Measurements from ENCODE around the gene ADGRA1.

ADGRA1 gene

GRCh38 chr10:133156674-133157579 lies 69.2 kb downstream of the ADGRA1 start:
- H3K9ac ChIP-seq (ENCODE audit: low read length), result no peak overlapping the region
- no peak overlapping the region for H3K4me2 ChIP-seq (ENCODE audit: low read length)
- no peaks in the 10 kb centered on the region for H3K79me2 ChIP-seq (ENCODE audit: control insufficient read depth, insufficient read depth, low read length, poor library complexity)
- no peak overlapping the region for H2BK5ac ChIP-seq (ENCODE audit: low read depth, low read length, poor library complexity)
- H3K9me3 ChIP-seq (ENCODE audit: insufficient read depth, low read depth, low read length), result peaks cover 5% of the 10 kb centered on the region
- H4K8ac ChIP-seq (ENCODE audit: low read depth, low read length), result no peak overlapping the region
- WGBS (ENCODE audit: extremely low coverage, insufficient coverage, insufficient read length), result 100% methylated on average over 1 of the region's 24 CpGs
- no peak overlapping the region for H3K14ac ChIP-seq (ENCODE audit: low read length)
- no peaks in the 10 kb centered on the region for H3K79me1 ChIP-seq (ENCODE audit: low read length)
- H2AK5ac ChIP-seq (ENCODE audit: low read length), result no peak overlapping the region
- no peak overlapping the region for H3K27ac ChIP-seq (ENCODE audit: low read depth, low read length)
- peaks cover 0 to 11% of the 10 kb centered on the region in 2 experiments for H3K4me1 ChIP-seq (ENCODE audit: control insufficient read depth in 1 of 2, insufficient read depth in 2 of 2, low read length in 2 of 2)
- H3K23ac ChIP-seq (ENCODE audit: low read length), result no peak overlapping the region
- H4K91ac ChIP-seq (ENCODE audit: low read depth, low read length), result no peak overlapping the region
- no peak overlapping the region for H2AFZ ChIP-seq (ENCODE audit: insufficient read depth, low read length, poor library complexity)
- no peak overlapping the region for H3K4ac ChIP-seq (ENCODE audit: low read depth, low read length)
- no peak overlapping the region for H2BK12ac ChIP-seq (ENCODE audit: low read length)
- no peak overlapping the region for H3K18ac ChIP-seq (ENCODE audit: low read length)
- H4K12ac ChIP-seq (ENCODE audit: low read depth, low read length), result no peak overlapping the region
- H3K27me3 ChIP-seq (ENCODE audit: insufficient read depth, low read length), result peaks cover 2% of the 10 kb centered on the region
- peak in 1 of 2 donors; percentile 21 for DNase-seq
- no peaks in the 10 kb centered on the region for H3K36me3 ChIP-seq (ENCODE audit: control insufficient read depth in 1 of 2, insufficient read depth in 2 of 2, low read length in 2 of 2)
- H2BK120ac ChIP-seq (ENCODE audit: insufficient read depth, low read length, poor library complexity), result no peak overlapping the region
- H3K4me3 ChIP-seq (ENCODE audit: low read depth, low read length), result no peak overlapping the region

- no peak overlapping the region for H2AFZ ChIP-seq (ENCODE audit: insufficient read depth, low read length, poor library complexity)
- no peaks in the 10 kb centered on the region for H3K79me2 ChIP-seq (ENCODE audit: control insufficient read depth, insufficient read depth, low read length, poor library complexity)
- no peak overlapping the region for H3K27ac ChIP-seq (ENCODE audit: low read depth, low read length)
- no peak overlapping the region for H3K9ac ChIP-seq (ENCODE audit: low read length)
- no peak overlapping the region for H3K23ac ChIP-seq (ENCODE audit: low read length)
- no peak overlapping the region for H3K18ac ChIP-seq (ENCODE audit: low read length)
- no peak overlapping the region for H2BK120ac ChIP-seq (ENCODE audit: insufficient read depth, low read length, poor library complexity)
- no peak overlapping the region for H2AK5ac ChIP-seq (ENCODE audit: low read length)
- H3K14ac ChIP-seq (ENCODE audit: low read length), result no peak overlapping the region
- no peak overlapping the region for H3K4me2 ChIP-seq (ENCODE audit: low read length)
- peaks cover 2% of the 10 kb centered on the region for H3K27me3 ChIP-seq (ENCODE audit: insufficient read depth, low read length)
- H3K4me1 ChIP-seq (ENCODE audit: control insufficient read depth in 1 of 2, insufficient read depth in 2 of 2, low read length in 2 of 2), result peaks cover 0 to 11% of the 10 kb centered on the region in 2 experiments
- no peak overlapping the region for H4K12ac ChIP-seq (ENCODE audit: low read depth, low read length)
- no peak overlapping the region for H3K4me3 ChIP-seq (ENCODE audit: low read depth, low read length)
- H3K36me3 ChIP-seq (ENCODE audit: control insufficient read depth in 1 of 2, insufficient read depth in 2 of 2, low read length in 2 of 2), result no peaks in the 10 kb centered on the region
- H4K8ac ChIP-seq (ENCODE audit: low read depth, low read length), result no peak overlapping the region
- H3K9me3 ChIP-seq (ENCODE audit: insufficient read depth, low read depth, low read length), result peaks cover 5% of the 10 kb centered on the region
- DNase-seq, result no peak
- no CpG with 5 or more reads among the region's 34 CpGs for WGBS (ENCODE audit: extremely low coverage, insufficient coverage, insufficient read length)
- H4K91ac ChIP-seq (ENCODE audit: low read depth, low read length), result no peak overlapping the region
- H3K79me1 ChIP-seq (ENCODE audit: low read length), result no peaks in the 10 kb centered on the region
- no peak overlapping the region for H2BK12ac ChIP-seq (ENCODE audit: low read length)
- H2BK5ac ChIP-seq (ENCODE audit: low read depth, low read length, poor library complexity), result no peak overlapping the region
- H3K4ac ChIP-seq (ENCODE audit: low read depth, low read length), result no peak overlapping the region
These were observed 70.1 kb downstream of the ADGRA1 start for GRCh38 chr10:133157662-133158436.

GRCh38 chr10:133158437-133158755 lies 70.7 kb downstream of the ADGRA1 start:
- Histone ChIP-seq H3K18ac (ENCODE audit: low read length) (no peak overlapping the region), H2AFZ (ENCODE audit: insufficient read depth, low read length, poor library complexity) (no peak overlapping the region), H3K14ac (ENCODE audit: low read length) (no peak overlapping the region), H3K9ac (ENCODE audit: low read length) (no peak overlapping the region), H2BK5ac (ENCODE audit: low read depth, low read length, poor library complexity) (no peak overlapping the region), H3K4ac (ENCODE audit: low read depth, low read length) (no peak overlapping the region), H4K12ac (ENCODE audit: low read depth, low read length) (no peak overlapping the region), H3K27me3 (ENCODE audit: insufficient read depth, low read length) (peaks cover 2% of the 10 kb centered on the region), H3K4me2 (ENCODE audit: low read length) (no peak overlapping the region), H3K79me2 (ENCODE audit: control insufficient read depth, insufficient read depth, low read length, poor library complexity) (no peaks in the 10 kb centered on the region), H4K8ac (ENCODE audit: low read depth, low read length) (no peak overlapping the region), H2AK5ac (ENCODE audit: low read length) (no peak overlapping the region), H4K91ac (ENCODE audit: low read depth, low read length) (no peak overlapping the region), H3K36me3 (ENCODE audit: control insufficient read depth in 1 of 2, insufficient read depth in 2 of 2, low read length in 2 of 2) (no peaks in the 10 kb centered on the region), H3K23ac (ENCODE audit: low read length) (no peak overlapping the region), H2BK12ac (ENCODE audit: low read length) (no peak overlapping the region), H2BK120ac (ENCODE audit: insufficient read depth, low read length, poor library complexity) (no peak overlapping the region), H3K79me1 (ENCODE audit: low read length) (no peaks in the 10 kb centered on the region), H3K4me1 (ENCODE audit: control insufficient read depth in 1 of 2, insufficient read depth in 2 of 2, low read length in 2 of 2) (peaks cover 0 to 11% of the 10 kb centered on the region in 2 experiments), H3K9me3 (ENCODE audit: insufficient read depth, low read depth, low read length) (peaks cover 5% of the 10 kb centered on the region), H3K4me3 (ENCODE audit: low read depth, low read length) (no peak overlapping the region), H3K27ac (ENCODE audit: low read depth, low read length) (no peak overlapping the region)
- no CpG with 5 or more reads among the region's 12 CpGs for WGBS (ENCODE audit: extremely low coverage, insufficient coverage, insufficient read length)
- no peak for DNase-seq

GRCh38 chr10:133158756-133159610 lies 71.3 kb downstream of the ADGRA1 start:
- Histone ChIP-seq H3K27me3 (ENCODE audit: insufficient read depth, low read length) (peaks cover 2% of the 10 kb centered on the region), H4K8ac (ENCODE audit: low read depth, low read length) (no peak overlapping the region), H3K36me3 (ENCODE audit: control insufficient read depth in 1 of 2, insufficient read depth in 2 of 2, low read length in 2 of 2) (no peaks in the 10 kb centered on the region), H3K4ac (ENCODE audit: low read depth, low read length) (no peak overlapping the region), H3K14ac (ENCODE audit: low read length) (no peak overlapping the region), H4K12ac (ENCODE audit: low read depth, low read length) (no peak overlapping the region), H3K4me3 (ENCODE audit: low read depth, low read length) (no peak overlapping the region), H3K79me1 (ENCODE audit: low read length) (no peaks in the 10 kb centered on the region), H2AFZ (ENCODE audit: insufficient read depth, low read length, poor library complexity) (no peak overlapping the region), H2AK5ac (ENCODE audit: low read length) (no peak overlapping the region), H3K23ac (ENCODE audit: low read length) (no peak overlapping the region), H3K4me2 (ENCODE audit: low read length) (no peak overlapping the region), H2BK120ac (ENCODE audit: insufficient read depth, low read length, poor library complexity) (no peak overlapping the region), H3K4me1 (ENCODE audit: control insufficient read depth in 1 of 2, insufficient read depth in 2 of 2, low read length in 2 of 2) (peaks cover 0 to 11% of the 10 kb centered on the region in 2 experiments), H3K9ac (ENCODE audit: low read length) (no peak overlapping the region), H4K91ac (ENCODE audit: low read depth, low read length) (no peak overlapping the region), H3K79me2 (ENCODE audit: control insufficient read depth, insufficient read depth, low read length, poor library complexity) (no peaks in the 10 kb centered on the region), H2BK5ac (ENCODE audit: low read depth, low read length, poor library complexity) (no peak overlapping the region), H2BK12ac (ENCODE audit: low read length) (no peak overlapping the region), H3K9me3 (ENCODE audit: insufficient read depth, low read depth, low read length) (peaks cover 5% of the 10 kb centered on the region), H3K18ac (ENCODE audit: low read length) (no peak overlapping the region), H3K27ac (ENCODE audit: low read depth, low read length) (no peak overlapping the region)
- DNase-seq, result no peak
- no CpG with 5 or more reads among the region's 23 CpGs for WGBS (ENCODE audit: extremely low coverage, insufficient coverage, insufficient read length)

Measured in trophoblast cell (in vitro differentiated cells and primary cell).